Endothelial cell of umbilical vein (primary cell): ENCODE measurements around the gene C1GALT1C1.

Source experiments
- EZH2 ChIP-seq: IDR thresholded peaks from 2 replicates; pipeline ENCODE4 v1.6.1; 2012; ENCODE audit warnings: borderline replicate concordance, low read depth, mild to moderate bottlenecking, moderate library complexity, low read length, inconsistent platforms; ENCODE audit not compliant: severe bottlenecking
- JUN ChIP-seq: IDR thresholded peaks from 2 replicates; pipeline ENCODE4 v1.6.1; 2011; ENCODE audit warnings: borderline replicate concordance, low read depth; ENCODE audit not compliant: insufficient read length, insufficient read depth
- MAX ChIP-seq: IDR thresholded peaks from 2 replicates; pipeline ENCODE4 v1.6.1; 2011; ENCODE audit not compliant: insufficient read depth, insufficient read length
- MYC ChIP-seq: IDR thresholded peaks from one replicate; pipeline ENCODE4 v1.6.1; 2011; ENCODE audit warnings: mild to moderate bottlenecking, low read depth, low read length
- POLR2A ChIP-seq: IDR thresholded peaks from 2 replicates; pipeline ENCODE4 v1.6.1; 2012; ENCODE audit warnings: low read depth, mild to moderate bottlenecking, control low read depth, low read length
- POLR2AphosphoS5 ChIP-seq: IDR thresholded peaks from 2 replicates; pipeline ENCODE4 v1.6.1; 2012; ENCODE audit warnings: low read depth, mild to moderate bottlenecking, control low read depth, low read length, moderate library complexity; ENCODE audit not compliant: insufficient read depth
- TF ChIP-seq, protein P1 (sequence below), 2 donors: IDR thresholded peaks; 1 replicate in 1 of 2; 2 replicates in 1 of 2; pipeline ENCODE4 v1.5.1; 2011; ENCODE audit warnings: low read length in 2 of 2, mild to moderate bottlenecking in 2 of 2, moderate library complexity in 2 of 2, control low read depth in 1 of 2, inconsistent platforms in 1 of 2, low read depth in 1 of 2; ENCODE audit not compliant: insufficient read depth in 1 of 2; ENCODE audit errors: extremely low read depth in 1 of 2

DNA sequence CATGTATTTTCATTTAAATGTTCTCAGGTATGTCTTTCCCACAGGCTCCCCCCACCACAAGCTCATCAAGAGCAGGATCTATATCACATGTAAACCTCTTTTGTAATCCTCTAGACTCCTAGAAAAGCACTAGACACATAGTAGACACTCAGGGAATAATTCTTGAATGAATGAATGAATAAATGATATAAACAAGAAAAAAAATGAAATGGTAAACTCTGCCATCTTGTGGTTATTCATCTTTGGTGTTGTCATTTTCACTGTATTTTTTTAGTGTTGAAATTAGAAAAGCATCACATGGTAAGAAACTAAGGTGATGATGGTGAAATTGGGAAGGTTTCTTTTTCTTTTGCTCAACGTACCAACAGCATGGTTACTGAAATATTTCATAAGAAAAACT lies 34.2 kb upstream of the C1GALT1C1 start:
- TF ChIP-seq POLR2AphosphoS5 (no peak), EZH2 (no peak), POLR2A (no peak), MAX (no peak), JUN (no peak), MYC (no peak)
- TF ChIP-seq, protein P1, sequence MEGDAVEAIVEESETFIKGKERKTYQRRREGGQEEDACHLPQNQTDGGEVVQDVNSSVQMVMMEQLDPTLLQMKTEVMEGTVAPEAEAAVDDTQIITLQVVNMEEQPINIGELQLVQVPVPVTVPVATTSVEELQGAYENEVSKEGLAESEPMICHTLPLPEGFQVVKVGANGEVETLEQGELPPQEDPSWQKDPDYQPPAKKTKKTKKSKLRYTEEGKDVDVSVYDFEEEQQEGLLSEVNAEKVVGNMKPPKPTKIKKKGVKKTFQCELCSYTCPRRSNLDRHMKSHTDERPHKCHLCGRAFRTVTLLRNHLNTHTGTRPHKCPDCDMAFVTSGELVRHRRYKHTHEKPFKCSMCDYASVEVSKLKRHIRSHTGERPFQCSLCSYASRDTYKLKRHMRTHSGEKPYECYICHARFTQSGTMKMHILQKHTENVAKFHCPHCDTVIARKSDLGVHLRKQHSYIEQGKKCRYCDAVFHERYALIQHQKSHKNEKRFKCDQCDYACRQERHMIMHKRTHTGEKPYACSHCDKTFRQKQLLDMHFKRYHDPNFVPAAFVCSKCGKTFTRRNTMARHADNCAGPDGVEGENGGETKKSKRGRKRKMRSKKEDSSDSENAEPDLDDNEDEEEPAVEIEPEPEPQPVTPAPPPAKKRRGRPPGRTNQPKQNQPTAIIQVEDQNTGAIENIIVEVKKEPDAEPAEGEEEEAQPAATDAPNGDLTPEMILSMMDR (IDR thresholded peaks at IDR 0.05; ENCODE audit: extremely low read depth in 1 of 2, insufficient read depth in 1 of 2, low read depth in 1 of 2, low read length in 2 of 2), result no peak
